Skin of body (tissue), 2 donors: ENCODE results near the gene BBS10. TPM values are rescaled to one million over a fixed set of nuclear protein-coding genes. Genes with fewer than 3 reads are reported as not detected.
A peak's percentile ranks its signal among the peaks of the same experiment; 100 is the strongest.
"Not testable (repeated sequence)": the region's sequence is repeated elsewhere in the genome, so short reads cannot be mapped to it uniquely, and the experiment has no call there.

Experiments used
- DNase-seq: peaks from one replicate; lab custom pipeline; 2025; lab: John Stamatoyannopoulos, UW
- total RNA-seq: library from RNA; depleted of rRNA; stranded (reverse); fragments of >200 nt; gene quantifications from one replicate; pipeline ENCODE4 v1.2.3, GENCODE V29; 2014

Gene BBS10
- 16.8 TPM for total RNA-seq

DNA sequence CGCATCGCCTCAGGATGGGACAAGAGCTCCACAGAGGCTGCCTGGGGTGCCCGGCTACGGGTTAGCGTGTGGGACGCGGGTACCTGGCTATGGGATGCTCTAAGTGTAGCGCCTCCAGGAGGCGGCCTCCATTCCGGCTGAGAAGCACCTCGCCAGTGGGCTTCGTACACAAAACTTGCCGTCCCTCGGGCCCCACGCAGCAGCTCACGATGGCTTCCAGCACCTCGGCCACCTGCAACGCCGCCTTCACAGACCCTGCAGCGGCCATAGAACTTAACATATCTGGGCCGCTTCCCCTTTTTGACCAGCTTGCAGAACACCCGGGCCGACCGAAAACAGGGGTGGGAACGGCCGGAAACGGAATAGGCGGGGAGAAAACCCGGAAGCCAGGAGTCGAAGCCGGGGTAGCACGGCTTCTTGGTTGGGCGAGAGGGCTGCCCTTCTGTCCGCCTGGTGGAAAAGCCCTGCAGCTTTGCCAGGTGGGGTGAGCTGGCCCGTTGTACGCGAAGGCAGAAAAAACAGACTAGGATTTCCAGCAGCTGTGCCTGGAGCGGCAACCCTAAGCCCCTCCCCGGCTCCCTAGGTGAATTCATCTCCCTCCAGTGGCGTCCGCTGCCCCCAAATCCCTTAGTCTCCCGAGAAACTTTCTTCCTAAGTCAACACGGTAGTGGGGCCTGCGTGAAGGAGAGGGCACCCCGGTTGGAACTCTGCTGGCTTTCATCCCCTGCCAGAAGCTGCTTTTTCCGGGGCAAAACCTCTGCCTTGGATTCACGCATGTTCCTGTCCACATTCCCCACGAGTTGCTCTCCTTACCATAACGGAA lies at the start of gene BBS10:
Gene BBS10 (minus strand): TSS at position 337 of the 823 bp plus-strand sequence. CDS start 57 bp downstream, at position 280.
- DNase-seq: peak; percentile 95

DNA sequence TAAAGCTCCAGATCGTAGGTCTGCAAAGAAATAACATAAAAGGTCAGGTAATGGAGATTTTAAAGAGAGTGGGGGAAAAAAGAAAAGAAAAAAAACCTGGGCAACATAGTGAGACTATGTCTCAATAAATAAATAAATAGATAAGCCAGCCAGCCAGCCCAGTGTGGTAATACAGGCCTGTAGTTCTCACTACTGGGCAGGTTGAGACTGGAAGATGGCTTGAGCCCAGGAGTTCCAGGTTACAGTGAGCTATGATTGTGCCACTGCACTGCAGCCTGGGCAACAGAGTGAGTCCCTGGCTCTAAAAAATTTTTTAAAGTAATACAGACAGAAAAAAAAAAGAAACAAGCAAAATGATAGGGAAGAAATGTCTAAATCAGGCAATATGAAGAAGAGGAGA lies 43.2 kb upstream of the BBS10 start:
- DNase-seq: no peak

DNA sequence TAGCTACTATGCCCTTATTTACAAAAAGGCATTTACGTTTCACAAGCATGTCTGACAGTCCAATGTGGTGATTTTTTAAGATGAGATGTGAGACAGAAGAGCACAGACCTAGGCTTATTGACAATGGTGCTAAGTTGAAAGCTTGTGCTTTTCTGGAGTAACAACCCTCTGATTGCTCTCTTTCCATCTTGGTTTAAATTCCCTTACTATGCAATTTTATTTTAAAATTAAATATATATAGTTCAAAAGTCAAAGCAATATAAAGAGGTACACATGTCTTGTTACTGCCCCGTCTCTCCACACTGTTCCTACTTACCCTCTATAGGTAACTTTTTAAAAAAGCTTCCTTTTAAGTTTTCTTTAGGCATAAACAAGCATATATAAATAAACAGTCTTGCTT lies 39.4 kb upstream of the BBS10 start:
- no peak for DNase-seq

DNA sequence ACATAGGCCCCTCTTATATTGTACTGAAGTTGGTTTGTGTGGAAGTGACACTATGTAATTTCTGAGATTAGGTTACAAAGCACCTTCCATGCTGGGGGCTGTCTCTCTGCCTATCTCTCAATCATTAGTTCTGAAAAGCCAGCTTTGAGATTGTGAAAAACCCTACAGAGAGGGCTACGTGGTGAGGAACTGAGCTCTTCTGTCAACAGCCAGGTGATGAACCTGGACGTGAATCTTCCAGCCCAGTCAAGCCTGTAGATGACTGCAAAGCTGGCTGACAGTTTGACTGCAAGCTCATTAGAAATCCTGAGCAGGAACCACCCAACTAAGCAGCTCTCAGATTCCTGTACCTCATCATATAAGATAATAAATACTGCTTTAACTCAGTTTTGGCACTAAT lies 36.3 kb upstream of the BBS10 start:
- DNase-seq: no peak

DNA sequence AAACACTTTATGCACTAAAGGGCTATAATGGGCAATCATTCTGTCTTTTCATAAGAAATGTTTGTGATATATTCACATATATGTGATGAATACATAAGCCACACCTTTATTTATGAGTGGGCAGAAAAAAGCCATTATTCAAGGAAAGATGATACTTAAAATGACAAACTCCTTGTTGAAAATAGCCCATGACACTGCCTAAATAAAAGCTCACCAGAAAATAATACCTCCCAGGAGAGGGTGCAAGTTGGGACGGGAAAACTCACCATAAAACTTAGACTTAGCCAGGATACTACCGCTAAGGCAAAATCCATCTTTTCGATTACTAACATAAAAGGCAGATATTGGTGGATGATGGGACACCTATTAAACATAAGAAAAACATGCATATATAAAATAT lies 35.8 kb upstream of the BBS10 start:
- DNase-seq: no peak

DNA sequence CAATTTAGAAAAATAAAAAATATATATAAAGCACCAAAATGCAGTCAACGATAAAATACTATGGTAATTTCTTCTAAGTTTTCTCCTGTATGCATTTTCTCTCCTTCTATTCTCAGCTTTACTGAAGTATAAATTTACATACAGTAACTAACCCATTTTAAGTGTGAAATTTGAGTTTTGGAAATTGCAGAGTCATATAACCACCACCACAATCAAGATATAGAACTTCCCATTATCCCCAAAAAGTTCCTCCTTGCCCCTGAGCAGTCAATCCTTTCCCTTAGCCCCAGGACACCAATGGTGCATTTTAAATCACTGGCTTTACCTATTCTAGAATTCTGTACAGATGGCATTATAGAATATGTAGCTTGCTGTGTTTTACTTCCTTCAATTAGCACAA lies 31.0 kb upstream of the BBS10 start:
- no peak for DNase-seq

DNA sequence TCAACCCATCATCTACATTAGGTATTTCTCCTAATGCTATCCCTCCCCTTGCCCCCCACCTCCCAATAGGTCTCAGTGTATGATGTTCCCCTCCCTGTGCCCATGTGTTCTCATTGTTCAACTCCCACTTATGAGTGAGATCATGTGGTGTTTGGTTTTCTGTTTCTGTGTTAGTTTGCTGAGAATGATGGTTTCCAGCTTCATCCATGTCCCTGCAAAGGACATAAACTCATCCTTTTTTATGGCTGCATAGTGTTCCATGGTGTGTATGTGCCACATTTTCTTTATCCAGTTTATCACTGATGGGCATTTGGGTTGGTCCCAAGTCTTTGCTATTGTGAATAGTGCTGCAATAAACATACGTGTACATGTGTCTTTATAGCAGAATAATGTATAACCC lies 28.7 kb upstream of the BBS10 start:
- not testable (repeated sequence) for DNase-seq

DNA sequence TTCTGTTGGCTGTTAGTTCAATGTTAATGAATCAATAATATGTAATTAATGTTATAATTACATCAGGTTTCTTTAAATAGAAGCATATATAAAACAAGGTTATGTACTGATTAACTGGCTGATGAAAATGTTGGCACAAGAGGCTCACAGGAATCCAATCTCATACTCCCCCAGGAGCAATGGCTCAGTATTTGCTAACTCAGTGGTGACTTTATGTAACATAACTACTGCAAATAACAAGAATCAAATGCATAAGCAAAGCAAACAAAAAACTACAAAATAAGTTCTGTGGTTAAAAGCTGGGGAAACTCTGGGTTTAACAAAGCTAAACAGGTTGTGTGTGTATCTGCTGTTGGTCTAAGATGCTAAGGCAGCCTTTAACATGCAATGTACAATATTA lies 27.7 kb upstream of the BBS10 start:
- DNase-seq: no peak

DNA sequence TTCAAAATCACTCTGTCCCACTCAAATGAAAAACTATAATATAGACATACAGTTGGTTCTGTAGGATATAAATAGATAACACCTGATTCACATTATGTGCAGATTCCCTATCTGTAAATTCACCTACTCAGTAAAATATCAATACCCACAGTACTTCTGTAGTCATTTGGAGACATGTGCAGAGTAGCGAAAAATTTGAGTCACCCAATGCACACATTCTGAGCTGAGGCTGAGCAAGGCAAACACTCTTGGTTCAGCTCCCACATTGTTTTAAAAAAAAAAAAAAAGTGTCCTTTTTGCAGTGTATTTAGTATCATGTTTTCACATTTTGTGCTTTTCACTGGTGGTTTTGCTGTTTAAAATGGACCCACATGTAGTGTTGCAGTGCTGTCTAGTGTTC lies 27.3 kb upstream of the BBS10 start:
- no peak for DNase-seq

DNA sequence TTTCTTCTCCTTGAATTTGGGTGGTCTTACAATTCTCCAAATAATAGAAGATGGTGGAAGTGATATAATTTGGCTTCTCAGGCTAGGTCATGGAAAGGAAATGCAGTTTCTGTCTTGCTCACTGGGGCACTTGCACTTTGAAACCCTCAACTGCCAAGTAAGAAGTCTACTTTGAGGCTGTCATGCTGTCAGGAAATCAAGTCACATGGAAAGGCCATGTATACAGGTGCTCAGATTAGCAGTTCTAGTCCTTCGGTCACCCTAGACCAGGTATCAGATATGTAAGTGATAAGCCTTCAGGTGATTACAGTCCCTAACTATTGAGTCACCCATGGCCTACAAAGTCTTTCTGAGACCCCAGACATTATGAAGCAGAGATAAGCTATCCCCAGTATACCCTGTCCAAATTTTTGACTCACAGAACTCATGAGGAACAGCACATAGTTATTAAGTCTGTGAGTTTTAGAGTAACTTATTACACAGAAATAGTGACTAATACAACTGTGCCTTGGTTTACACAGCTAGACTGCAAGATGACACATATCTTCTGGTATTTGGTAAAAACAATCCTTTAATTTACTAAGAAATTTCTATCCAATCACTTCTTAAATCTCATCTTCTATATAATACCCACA lies 26.3 kb upstream of the BBS10 start:
- no peak for DNase-seq

DNA sequence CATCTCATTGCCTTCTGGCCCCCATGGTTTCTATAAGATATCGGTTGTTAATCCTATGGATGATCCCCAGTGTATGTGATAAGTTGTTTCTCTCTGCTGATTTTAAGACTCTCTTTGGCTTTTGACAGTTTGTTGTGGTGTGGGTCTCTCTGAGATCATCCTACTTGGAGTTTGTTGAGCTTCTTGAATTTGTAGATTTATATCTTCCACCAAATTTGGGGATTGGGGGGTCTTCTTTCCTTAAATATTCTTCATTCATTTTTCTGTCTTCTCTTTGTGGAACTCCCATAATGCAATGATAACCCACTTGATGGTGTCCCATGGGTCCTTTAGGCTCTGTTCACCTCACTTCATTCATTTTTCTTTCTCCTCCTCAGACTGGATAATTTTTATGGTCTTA lies 20.0 kb upstream of the BBS10 start:
- DNase-seq: no peak

DNA sequence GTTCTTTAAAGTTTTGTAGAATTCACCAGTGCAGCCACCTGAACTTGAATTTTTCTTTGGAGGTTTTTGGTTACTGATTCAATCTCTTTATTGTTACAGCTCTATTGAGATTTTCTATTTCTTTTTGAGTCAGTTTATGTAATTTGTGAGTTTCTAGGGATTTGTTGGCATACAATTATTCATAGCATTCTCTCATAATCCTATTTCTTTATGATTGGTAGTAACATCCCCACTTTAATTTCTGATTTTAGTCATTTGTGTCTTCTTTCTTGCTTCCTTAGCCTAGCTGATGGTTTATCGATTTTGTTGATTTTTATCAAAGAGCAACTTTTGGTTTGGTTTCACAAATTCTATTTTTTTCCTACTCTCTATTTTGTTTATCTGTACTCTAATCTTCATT lies 17.9 kb upstream of the BBS10 start:
- DNase-seq: no peak

DNA sequence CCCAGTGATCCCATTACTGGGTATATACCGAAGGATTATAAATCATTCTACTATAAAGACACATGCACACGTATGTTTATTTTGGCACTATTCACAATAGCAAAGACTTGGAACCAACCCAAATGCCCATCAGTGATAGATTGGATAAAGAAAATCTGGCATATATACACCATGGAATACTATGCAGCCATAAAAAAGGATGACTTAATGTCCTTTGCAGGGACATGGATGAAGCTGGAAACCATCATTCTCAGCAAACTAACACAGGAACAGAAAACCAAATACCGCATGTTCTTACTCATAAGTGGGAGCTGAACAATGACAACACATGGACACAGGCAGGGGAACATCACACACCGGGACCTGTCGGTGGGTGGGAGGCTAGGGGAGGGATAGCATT lies 15.9 kb upstream of the BBS10 start:
- DNase-seq: not testable (repeated sequence)

DNA sequence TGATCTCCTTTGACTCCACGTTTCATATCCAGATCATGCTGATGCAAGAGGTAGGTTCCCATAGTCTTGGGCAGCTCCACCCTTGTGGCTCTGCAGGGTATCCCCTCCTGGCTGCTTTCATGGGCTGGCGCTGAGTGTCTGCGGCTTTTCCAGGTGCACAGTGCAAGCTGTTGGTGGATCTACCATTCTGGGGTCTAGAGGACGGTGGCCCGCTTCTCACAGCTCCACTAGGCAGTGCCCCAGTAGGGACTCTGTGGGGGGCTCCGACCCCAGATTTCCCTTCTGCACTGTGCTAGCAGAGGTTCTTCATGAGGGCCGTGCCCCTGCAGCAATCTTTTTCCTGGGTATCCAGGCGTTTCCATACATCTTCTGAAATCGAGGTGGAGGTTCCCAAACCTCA lies 12.1 kb upstream of the BBS10 start:
- DNase-seq: no peak

DNA sequence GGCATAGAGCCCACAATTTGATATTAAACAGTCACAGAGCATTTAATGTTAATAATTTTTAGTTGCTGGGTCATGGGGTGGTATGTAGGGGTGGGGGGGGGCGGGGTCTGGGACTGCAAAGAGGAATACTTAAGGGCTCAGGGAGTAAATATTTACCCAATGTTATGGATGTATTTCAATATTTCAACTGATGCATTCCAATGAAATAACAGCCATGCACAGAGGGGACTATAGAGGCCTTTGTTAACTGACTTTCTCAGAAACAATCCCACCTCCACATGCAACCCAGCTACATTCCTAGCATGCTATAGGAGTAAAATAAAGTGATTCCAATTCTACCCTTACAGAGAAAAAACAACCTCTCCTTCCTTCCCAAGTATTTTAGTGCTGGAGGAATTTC lies 7.9 kb upstream of the BBS10 start:
- DNase-seq: no peak

DNA sequence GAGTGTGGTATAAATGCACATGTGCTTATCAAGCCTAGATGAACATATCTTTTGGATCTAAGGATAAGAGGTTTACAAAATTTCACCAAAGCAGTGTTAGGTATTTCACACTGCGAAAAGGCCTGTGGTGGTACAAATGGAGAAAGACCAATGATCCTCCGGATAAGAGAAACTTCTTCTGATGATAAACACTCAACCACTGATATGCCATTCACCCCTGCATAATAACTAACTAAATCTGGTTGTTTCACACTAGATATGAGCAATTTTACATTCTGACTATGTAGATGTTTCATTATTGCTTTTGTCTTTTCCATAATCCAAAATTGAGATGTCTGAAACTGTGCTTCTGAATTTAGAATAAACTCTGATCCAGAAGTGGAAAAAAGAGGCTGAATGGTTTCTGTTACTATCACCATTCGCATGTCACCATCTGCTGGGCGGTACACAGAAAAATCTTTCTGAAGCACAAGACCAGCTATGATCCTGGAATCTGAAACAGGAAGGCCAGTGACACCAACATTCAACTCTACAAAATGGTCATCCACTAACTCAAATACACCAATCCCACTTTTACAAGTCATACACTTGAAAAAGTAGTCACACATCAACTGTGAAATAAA lies 1.3 kb downstream of the BBS10 start:
- DNase-seq: peak; percentile 73

DNA sequence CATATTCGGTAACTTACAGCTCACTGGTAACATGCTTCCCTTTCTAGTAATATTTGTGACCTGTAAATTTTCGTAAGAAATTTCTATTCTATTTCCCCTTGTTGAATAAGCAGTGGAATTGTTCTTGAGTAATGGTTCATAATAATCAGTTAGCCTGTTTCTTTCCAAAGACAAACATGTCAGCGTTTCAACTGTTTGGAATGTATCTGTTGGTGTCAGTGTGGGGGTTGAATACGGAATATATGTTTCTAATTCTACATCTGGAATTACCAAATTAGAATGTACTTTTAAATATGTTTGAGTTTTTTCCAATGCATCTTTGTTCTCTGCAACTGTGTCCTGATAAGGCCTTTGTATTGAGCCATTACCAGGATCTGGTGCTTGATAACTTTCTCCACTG lies 2.0 kb downstream of the BBS10 start:
- peak; percentile 24 for DNase-seq

DNA sequence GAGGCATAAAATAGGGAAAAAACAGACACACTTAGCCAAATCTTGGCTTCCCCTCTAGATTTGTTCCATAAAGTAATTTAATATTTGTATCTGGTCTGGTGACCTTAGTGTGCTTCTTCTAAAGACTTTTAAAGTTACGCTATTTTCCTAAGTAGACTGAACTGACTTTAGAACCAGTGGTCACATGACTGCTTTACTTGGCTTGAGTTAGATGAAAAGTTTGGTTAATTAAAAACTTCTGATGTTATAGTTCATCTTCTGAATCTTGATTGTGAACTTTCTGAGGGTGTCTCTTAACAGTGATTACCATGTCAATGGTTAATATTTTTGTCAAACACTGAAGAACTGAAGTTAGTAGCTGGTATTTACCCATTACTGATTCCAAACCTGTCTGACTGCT lies 2.6 kb downstream of the BBS10 start:
- DNase-seq: no peak

DNA sequence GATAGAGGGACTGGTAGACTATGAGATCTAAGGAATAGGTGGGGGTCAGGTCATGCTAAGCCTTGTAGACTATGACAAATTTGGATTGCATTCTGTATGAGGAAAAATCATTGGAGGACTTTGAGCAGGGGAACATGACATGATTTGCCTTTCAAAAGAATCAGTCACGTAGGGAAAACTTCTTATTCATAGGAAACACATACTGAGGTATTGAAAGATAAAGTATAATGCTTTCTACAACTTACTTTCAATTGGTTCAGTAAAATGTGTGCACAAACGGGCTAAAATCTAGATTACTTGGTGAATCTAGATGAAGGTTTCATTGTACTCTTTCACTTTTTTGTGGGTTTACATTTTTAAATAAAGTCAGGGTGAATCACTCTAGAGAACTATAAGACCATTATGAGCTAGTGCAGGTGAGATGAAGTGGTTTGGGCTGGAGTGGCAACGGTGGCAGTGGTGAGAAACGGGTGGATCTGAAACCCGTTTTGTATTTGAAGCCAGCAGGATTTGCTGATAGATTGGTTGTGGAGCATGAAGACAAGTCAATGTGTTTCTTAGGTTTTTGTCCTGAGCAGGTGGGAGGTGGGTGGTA lies 6.7 kb downstream of the BBS10 start:
- DNase-seq: no peak

DNA sequence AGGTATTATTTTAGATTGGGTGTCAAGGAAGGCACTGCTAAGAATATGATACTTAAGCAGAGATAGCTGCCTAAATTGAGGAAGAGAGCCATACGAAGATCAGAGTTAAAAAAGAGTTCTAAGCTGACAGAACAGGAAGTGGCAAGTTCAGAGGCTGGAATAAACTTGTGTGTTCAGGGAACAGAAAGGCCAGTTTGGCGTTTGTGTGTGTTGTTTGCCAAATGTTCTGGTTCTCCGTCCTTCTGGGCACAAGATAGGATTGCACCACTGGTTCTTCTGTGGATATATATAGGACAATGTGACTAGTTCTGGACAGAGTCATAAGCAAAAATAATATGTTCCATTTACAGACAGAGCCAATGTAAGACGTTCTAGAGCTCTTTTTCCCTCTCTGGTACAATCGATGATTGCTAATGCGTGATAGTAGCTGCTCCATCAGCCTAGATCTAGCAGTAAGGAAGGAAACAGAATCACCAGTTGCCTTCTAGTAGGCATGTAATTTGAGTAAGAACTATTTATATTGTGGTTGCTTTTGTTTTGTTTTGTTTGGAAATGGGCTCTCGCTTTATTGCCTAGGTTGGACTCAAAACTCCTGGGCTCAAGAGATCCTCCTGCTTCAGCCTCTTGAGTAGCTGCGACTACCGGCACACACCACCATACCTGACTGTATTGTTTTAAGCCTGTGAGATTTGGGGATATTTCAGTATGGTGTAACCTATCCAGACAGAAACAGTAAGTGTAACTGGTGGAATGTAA lies 7.4 kb downstream of the BBS10 start:
- no peak for DNase-seq

DNA sequence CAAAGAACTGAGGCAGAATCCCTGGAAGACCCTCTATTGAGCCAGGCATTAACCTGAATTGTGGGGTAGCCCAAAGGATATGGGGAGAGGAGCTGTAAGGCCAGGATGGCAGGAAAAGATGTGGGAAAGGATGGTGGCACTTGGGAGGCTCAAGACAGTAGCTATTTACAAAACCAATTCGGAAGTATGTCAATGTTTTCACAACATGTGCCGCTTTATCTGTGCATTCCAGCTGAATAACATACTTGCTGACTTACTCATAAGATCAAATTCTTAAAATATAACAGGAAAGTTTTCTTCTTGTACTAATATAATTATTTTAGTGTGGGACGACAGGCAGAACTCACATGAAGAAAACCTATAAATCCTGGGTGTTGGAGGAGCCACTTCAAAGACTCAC lies 10.6 kb downstream of the BBS10 start:
- DNase-seq: no peak

DNA sequence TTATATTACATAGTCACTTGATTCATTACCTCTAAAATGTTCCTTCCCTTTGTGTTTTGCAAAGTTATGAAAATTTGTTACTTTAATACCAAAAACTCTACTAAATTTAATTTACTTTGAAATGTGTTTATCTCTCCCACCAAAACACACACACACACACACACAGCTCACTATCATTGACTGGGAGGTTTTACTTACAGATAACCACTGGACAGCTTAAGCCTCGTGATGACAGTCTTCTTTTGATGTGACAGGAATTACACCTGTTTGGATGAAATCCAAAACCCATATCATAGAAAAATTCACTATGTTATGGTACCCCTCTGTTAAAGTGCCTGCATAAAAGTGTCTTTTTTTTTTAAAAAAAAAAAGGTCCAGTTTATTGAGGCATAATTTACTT lies 15.6 kb downstream of the BBS10 start:
- no peak for DNase-seq
